PFSK-1 (cell line): ENCODE data around the gene MAST3.

Source experiments
- POLR2AphosphoS5 ChIP-seq: IDR thresholded peaks from 2 replicates; pipeline ENCODE4 v1.6.1; 2012; ENCODE audit warnings: low read depth, mild to moderate bottlenecking, control low read depth, low read length, moderate library complexity
- TAF1 ChIP-seq: IDR thresholded peaks from 2 replicates; pipeline ENCODE4 v1.6.1; 2012; ENCODE audit warnings: low read length, control low read depth, borderline replicate concordance; ENCODE audit not compliant: insufficient read depth
- TF ChIP-seq, protein P1 (sequence below), 2 experiments: IDR thresholded peaks; 2 replicates each; pipeline versions ENCODE4 v1.6.1 to v1.8.0; 2011 to 2012; ENCODE audit warnings: low read depth in 2 of 2, low read length in 2 of 2, control low read depth in 1 of 2, inconsistent platforms in 1 of 2, mild to moderate bottlenecking in 1 of 2, moderate library complexity in 1 of 2; ENCODE audit not compliant: insufficient read depth in 1 of 2

DNA sequence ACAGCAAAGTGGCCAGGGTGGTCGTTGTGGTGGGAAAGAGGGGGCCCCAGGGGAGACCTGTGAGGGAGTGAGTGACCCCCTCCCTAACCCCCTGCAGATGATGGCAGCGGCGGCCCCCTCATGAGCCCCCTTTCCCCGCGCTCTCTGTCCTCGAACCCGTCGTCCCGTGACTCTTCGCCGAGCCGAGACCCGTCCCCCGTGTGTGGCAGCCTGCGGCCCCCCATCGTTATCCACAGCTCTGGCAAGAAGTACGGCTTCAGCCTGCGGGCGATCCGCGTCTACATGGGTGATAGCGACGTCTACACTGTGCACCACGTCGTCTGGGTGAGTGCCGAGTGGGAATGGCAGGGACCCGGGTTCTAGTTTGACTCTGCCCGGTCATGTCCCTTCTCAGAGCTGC lies 47.3 kb downstream of the MAST3 start:
- TF ChIP-seq POLR2AphosphoS5 (no peak), TAF1 (no peak)
- TF ChIP-seq, protein P1, sequence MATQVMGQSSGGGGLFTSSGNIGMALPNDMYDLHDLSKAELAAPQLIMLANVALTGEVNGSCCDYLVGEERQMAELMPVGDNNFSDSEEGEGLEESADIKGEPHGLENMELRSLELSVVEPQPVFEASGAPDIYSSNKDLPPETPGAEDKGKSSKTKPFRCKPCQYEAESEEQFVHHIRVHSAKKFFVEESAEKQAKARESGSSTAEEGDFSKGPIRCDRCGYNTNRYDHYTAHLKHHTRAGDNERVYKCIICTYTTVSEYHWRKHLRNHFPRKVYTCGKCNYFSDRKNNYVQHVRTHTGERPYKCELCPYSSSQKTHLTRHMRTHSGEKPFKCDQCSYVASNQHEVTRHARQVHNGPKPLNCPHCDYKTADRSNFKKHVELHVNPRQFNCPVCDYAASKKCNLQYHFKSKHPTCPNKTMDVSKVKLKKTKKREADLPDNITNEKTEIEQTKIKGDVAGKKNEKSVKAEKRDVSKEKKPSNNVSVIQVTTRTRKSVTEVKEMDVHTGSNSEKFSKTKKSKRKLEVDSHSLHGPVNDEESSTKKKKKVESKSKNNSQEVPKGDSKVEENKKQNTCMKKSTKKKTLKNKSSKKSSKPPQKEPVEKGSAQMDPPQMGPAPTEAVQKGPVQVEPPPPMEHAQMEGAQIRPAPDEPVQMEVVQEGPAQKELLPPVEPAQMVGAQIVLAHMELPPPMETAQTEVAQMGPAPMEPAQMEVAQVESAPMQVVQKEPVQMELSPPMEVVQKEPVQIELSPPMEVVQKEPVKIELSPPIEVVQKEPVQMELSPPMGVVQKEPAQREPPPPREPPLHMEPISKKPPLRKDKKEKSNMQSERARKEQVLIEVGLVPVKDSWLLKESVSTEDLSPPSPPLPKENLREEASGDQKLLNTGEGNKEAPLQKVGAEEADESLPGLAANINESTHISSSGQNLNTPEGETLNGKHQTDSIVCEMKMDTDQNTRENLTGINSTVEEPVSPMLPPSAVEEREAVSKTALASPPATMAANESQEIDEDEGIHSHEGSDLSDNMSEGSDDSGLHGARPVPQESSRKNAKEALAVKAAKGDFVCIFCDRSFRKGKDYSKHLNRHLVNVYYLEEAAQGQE (IDR thresholded peaks at IDR 0.05; ENCODE audit: insufficient read depth in 1 of 2, low read depth in 2 of 2, low read length in 2 of 2): no peak
